HEK293 (cell line): ENCODE data around the gene C19orf25.

Experiments used
- GLI2 ChIP-seq: fragments of 450-650 bp; formaldehyde crosslinking; IDR thresholded peaks from 2 replicates; pipeline ENCODE4; 2017; ENCODE audit warnings: missing biosample characterization, missing genetic modification characterization, low read depth, borderline replicate concordance
- KLF1 ChIP-seq: fragments of 450-650 bp; formaldehyde crosslinking; IDR thresholded peaks from 2 replicates; pipeline ENCODE4 v1.5.1; 2016; ENCODE audit warnings: missing biosample characterization, missing genetic modification characterization
- KLF10 ChIP-seq: fragments of 450-650 bp; IDR thresholded peaks from 2 replicates; pipeline ENCODE4 v1.5.1; 2018; ENCODE audit warnings: missing biosample characterization, mild to moderate bottlenecking, missing genetic modification characterization
- OVOL3 ChIP-seq: fragments of 450-650 bp; formaldehyde crosslinking; IDR thresholded peaks from 2 replicates; pipeline ENCODE4 v1.5.1; 2016; ENCODE audit warnings: missing biosample characterization, missing genetic modification characterization
- PRDM10 ChIP-seq: fragments of 450-650 bp; formaldehyde crosslinking; IDR thresholded peaks from 2 replicates; pipeline ENCODE4 v1.5.1; 2016; ENCODE audit warnings: missing biosample characterization, missing genetic modification characterization
- PRDM4 ChIP-seq: fragments of 450-650 bp; formaldehyde crosslinking; IDR thresholded peaks from 2 replicates; pipeline ENCODE4 v1.5.1; 2017; ENCODE audit warnings: missing biosample characterization, missing genetic modification characterization
- ZBTB8A ChIP-seq: fragments of 450-650 bp; formaldehyde crosslinking; IDR thresholded peaks from 2 replicates; pipeline ENCODE4 v1.5.1; 2016; ENCODE audit warnings: missing biosample characterization, missing genetic modification characterization
- ZFHX2 ChIP-seq: fragments of 450-650 bp; formaldehyde crosslinking; conservative IDR thresholded peaks from 2 replicates; pipeline ENCODE4 v1.5.1; 2016; ENCODE audit warnings: missing biosample characterization, missing genetic modification characterization
- ZNF112 ChIP-seq: fragments of 450-650 bp; formaldehyde crosslinking; IDR thresholded peaks from 2 replicates; pipeline ENCODE4 v1.5.0; 2017; ENCODE audit warnings: missing biosample characterization, missing genetic modification characterization
- ZNF26 ChIP-seq: fragments of 450-650 bp; formaldehyde crosslinking; IDR thresholded peaks from 2 replicates; pipeline ENCODE4 v1.5.1; 2016; ENCODE audit warnings: missing biosample characterization, missing genetic modification characterization
- ZNF280D ChIP-seq: fragments of 450-650 bp; formaldehyde crosslinking; IDR thresholded peaks from 2 replicates; pipeline ENCODE4 v1.5.1; 2016; ENCODE audit warnings: missing biosample characterization, missing genetic modification characterization
- ZNF350 ChIP-seq: fragments of 450-650 bp; formaldehyde crosslinking; IDR thresholded peaks from 2 replicates; pipeline ENCODE4 v1.5.0; 2017; ENCODE audit warnings: missing biosample characterization, mild to moderate bottlenecking, missing genetic modification characterization
- ZNF501 ChIP-seq: fragments of 450-650 bp; formaldehyde crosslinking; IDR thresholded peaks from 2 replicates; pipeline ENCODE4 v1.5.1; 2016; ENCODE audit warnings: missing biosample characterization, missing genetic modification characterization
- ZNF510 ChIP-seq: fragments of 450-650 bp; formaldehyde crosslinking; IDR thresholded peaks from 2 replicates; pipeline ENCODE4 v1.5.1; 2018; ENCODE audit warnings: mild to moderate bottlenecking, missing genetic modification characterization, missing biosample characterization; ENCODE audit not compliant: insufficient replicate concordance
- ZNF513 ChIP-seq: fragments of 450-650 bp; IDR thresholded peaks from 2 replicates; pipeline ENCODE4 v1.5.1; 2018; ENCODE audit warnings: missing biosample characterization, missing genetic modification characterization
- ZNF549 ChIP-seq: fragments of 450-650 bp; IDR thresholded peaks from 2 replicates; pipeline ENCODE4 v1.5.1; 2018; ENCODE audit warnings: missing biosample characterization, missing genetic modification characterization, mild to moderate bottlenecking, inconsistent platforms, moderate library complexity
- ZNF629 ChIP-seq: fragments of 450-650 bp; formaldehyde crosslinking; IDR thresholded peaks from 2 replicates; pipeline ENCODE4 v1.5.1; 2017; ENCODE audit warnings: missing biosample characterization, missing genetic modification characterization
- ZNF664 ChIP-seq: fragments of 450-650 bp; formaldehyde crosslinking; IDR thresholded peaks from 2 replicates; pipeline ENCODE4 v1.5.1; 2016; ENCODE audit warnings: missing biosample characterization, missing genetic modification characterization
- ZNF76 ChIP-seq: fragments of 450-650 bp; formaldehyde crosslinking; IDR thresholded peaks from 2 replicates; pipeline ENCODE4; 2016; ENCODE audit warnings: low read depth, missing biosample characterization, missing genetic modification characterization, borderline replicate concordance
- ZXDB ChIP-seq: fragments of 450-650 bp; formaldehyde crosslinking; IDR thresholded peaks from 2 replicates; pipeline ENCODE4 v1.5.1; 2016; ENCODE audit warnings: missing biosample characterization, missing genetic modification characterization

C19orf25 gene

GRCh38 chr19:1478934-1479707 lies at the start of gene C19orf25 (continued):
- TF ChIP-seq ZNF513 (tag by site-specific recombination) (no peak), ZXDB (tag by site-specific recombination) (peak; percentile 81), ZNF350 (no peak), ZNF501 (tag by site-specific recombination) (no peak; the same call in 1 of the 2 replicates), OVOL3 (tag by site-specific recombination) (no peak), ZNF664 (tag by site-specific recombination) (no peak), PRDM10 (peak; percentile 69; the same call in 1 of the 2 replicates), KLF10 (tag by site-specific recombination) (peak; percentile 70), ZNF549 (tag by site-specific recombination) (no peak), ZNF112 (tag by site-specific recombination) (no peak), GLI2 (tag by site-specific recombination) (no peak), ZBTB8A (tag by site-specific recombination) (peak; percentile 91), KLF1 (tag by site-specific recombination) (peak; percentile 55), ZNF76 (tag by site-specific recombination) (peak; percentile 66; the same call in 1 of the 2 replicates), ZNF510 (tag by site-specific recombination) (no peak), ZNF629 (tag by site-specific recombination) (peak; percentile 81), ZNF26 (no peak), PRDM4 (tag by site-specific recombination) (peak; percentile 5; the same call in 1 of the 2 replicates), ZFHX2 (tag by site-specific recombination) (peak; percentile 91), ZNF280D (tag by site-specific recombination) (no peak)
